Iris pigment epithelial cell (primary cell): Measurements from ENCODE around the gene C1orf52.
A peak's percentile ranks its signal among the peaks of the same experiment; 100 is the strongest.

Experiments
- DNase-seq: peaks from one replicate; pipeline ENCODE4 v3.0.0-alpha.2; 2011; ENCODE audit warnings: low read depth

C1orf52 gene

GRCh38 chr1:85230305-85230977 lies 29.0 kb downstream of the C1orf52 start:
- no peak for DNase-seq

GRCh38 chr1:85229574-85230097 lies 29.8 kb downstream of the C1orf52 start:
- DNase-seq, result no peak

- no peak for DNase-seq
These were observed 30.5 kb downstream of the C1orf52 start for GRCh38 chr1:85228972-85229371.

- DNase-seq, result peak; percentile 45
These were observed 33.7 kb downstream of the C1orf52 start for GRCh38 chr1:85225624-85226380.

- DNase-seq, result peak; percentile 45
These were observed 34.5 kb downstream of the C1orf52 start for GRCh38 chr1:85224734-85225623.

DNA sequence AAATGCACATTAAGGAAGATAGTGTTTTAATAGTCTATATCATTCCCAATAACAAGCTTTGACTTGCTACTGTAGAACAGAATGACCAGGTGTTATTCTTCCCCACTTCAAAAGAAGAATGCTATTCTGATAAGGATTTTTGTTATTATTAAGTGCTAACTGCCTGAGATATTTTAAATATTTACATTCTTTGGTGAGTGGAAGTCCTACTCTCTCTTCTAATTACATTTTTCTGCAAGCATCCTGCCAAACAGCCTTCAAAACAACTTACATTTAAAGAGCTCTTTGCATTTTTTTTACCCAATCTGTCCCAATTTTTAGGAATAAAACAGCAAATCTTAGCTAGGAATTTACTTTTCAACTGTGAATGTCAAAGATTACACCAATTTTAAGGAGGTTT lies 35.2 kb downstream of the C1orf52 start:
- DNase-seq, result peak; percentile 13

- no peak for DNase-seq
These were observed 36.1 kb downstream of the C1orf52 start for GRCh38 chr1:85223334-85223733.

- peak; percentile 54 for DNase-seq
These were observed 38.7 kb downstream of the C1orf52 start for GRCh38 chr1:85220756-85221201.

DNA sequence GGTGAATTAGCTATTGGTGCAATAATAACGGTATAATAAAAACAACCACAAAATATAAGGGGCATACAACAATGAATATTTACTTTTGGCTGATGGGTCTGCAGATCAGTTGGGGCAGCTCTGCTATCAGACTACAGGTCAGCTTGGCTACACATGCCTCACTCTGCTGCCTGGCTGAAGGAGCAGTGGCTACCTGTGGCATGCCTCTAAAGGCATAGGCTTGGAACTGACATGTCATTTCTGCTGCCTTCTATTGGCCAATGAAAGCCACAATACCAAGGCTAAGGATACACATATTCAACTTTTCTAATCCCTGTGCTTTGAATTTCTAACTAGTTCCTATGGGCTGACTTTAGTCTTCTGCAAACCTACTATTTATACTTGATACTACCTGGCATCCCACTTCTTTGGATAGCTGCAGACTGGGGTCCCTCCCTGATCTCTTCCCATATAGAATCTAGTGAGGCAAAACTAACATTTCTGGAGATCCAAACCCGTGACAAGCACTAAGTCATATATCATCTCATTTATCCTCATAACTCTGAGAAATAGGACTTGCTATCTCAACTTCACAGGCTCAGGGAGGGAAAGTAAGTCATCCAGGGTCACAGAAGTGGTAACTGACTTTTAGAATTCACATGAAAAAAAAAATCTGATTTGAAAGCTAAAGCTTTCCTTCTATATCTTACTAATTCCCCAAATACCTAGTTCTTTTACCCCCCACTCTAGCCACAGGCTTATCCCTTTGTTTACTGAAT lies 39.4 kb downstream of the C1orf52 start:
- DNase-seq, result no peak

GRCh38 chr1:85216697-85217096 lies 42.8 kb downstream of the C1orf52 start:
- no peak for DNase-seq

GRCh38 chr1:85214654-85215053 lies 44.8 kb downstream of the C1orf52 start:
- DNase-seq, result no peak

GRCh38 chr1:85208488-85208887 lies 51.0 kb downstream of the C1orf52 start:
- DNase-seq, result no peak

DNA sequence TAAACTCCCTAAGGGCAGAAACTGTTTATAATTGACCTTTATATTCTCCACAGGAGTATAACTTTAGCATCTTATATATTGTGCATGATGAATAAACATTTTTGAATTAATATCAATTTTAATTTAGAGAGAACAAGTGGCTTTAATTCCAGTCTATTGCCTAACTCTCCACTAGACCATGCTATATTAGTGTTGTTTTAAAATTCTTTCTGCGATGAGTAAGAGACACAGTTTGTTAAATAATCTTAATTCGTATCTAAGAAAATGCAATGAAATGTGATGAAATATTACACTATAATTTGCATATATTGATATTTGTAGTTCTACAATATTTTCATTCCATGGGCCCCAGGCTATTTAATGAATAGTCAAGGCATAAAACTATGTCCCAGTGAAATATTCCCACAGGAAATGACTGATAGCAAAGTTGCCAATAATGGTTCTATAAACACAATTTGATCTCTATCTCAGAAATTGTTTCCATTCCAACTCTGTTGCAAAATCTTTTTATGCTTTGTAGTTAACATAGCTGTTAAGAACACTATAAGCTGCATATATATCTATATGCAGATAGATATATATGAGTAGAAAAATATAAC lies 55.8 kb downstream of the C1orf52 start:
- peak; percentile 58 for DNase-seq

- DNase-seq, result no peak
These were observed 56.6 kb downstream of the C1orf52 start for GRCh38 chr1:85202864-85203255.

DNA sequence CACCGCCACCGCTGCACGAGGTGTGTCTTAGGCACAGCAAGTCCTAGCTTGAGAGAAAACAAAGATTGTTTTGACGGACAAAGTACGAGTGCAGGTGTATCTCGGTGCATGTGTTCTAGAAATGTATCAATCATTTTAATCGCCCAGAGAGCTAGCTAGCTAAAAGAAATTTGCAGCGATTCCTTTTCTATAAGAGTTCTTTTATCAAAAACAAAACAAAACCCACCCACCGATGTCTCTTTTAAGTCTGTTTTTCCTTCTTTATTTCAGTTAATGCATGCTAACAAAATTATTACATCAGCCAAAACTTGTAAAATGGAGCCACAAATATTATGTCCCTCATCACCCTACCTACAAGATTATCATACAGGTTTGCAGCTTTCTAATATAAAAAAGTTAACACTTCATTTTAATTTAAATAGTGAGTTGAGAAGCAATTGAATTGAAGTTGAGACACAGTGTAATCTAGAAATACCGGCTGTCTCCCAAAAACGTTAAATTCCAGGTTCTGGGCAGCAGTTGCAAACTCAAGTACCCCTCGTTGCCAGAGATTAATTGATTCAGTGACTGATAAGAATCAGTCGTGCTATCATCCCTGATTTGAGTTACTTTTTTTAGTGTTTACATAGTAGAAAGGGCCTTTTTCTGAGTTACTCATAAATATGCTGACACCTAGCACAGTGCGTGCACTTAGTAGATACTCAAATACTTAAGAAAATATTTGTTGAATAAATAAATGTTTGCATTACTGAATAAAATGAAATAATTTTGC lies 57.2 kb downstream of the C1orf52 start:
- DNase-seq, result no peak

DNA sequence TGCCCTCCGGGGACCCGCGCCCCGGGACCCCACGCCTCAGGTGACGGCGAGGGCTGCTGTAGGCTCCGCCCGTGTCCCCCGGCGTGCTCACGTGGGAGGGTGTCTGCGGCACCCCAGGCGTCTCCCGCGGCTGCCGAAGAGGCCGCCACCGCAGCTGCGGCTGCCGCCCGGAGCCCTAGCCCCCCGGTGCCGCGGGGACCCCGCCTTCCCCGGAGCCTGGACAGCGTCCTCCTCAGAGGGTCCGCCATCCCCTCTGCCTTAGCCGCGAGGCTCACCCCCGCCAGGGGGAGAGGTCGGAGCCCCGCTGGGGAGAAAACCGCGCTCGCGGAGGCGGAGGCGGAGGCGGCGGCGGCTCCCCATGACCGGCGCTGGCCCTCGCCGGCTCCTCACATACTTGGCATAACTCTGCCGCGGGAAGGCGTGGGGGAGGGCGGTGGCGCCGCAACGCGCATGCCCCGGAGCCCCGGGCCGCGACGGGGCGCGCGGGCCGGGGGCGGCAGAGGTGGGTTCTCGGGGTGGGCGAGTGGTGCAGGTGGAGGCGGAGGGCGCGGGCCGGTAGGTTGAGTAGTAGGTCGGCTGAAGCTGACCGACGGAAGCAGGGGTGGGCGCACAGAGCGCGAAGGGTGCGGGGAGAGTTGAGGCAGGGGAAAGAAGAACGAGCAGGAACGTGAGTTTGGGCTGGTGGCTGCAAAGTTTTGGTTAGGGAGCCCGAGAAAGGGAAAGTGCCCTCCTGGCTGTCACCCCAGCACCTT lies 57.9 kb downstream of the C1orf52 start:
- peak; percentile 77 for DNase-seq

GRCh38 chr1:85200463-85201339 lies 58.8 kb downstream of the C1orf52 start, which contains the start of gene SYDE2:
TSS of gene SYDE2 (minus strand) at chr1:85201016. CDS start at chr1:85200996, 20 bp downstream.
- DNase-seq, result peak; percentile 82
